Activated CD4-positive, alpha-beta T cell treated with anti-CD3 and anti-CD28 coated beads, Interleukin-2, amount 10 ng/mL, durations not matched to agents 7 days and 5 days (primary cell): ENCODE data around the gene USP6. TPM values are rescaled to one million over a fixed set of nuclear protein-coding genes. Genes with fewer than 3 reads are reported as not detected.
"Not testable (repeated sequence)": the region's sequence is repeated elsewhere in the genome, so short reads cannot be mapped to it uniquely, and the experiment has no call there.

ENCODE experiments used
- CTCF ChIA-PET: fragments of 350-600 bp; sonication (Branson Sonifier 250); formaldehyde crosslinking; loops from one replicate; lab custom pipeline; 2021; ENCODE audit warnings: antibody characterized with exemption; lab: Charles Lee
- POLR2A ChIA-PET: fragments of 350-600 bp; sonication (Branson Sonifier 250); formaldehyde crosslinking; loops from one replicate; lab custom pipeline; 2021; ENCODE audit warnings: antibody characterized with exemption; lab: Charles Lee
- DNase-seq: peaks from one replicate; pipeline ENCODE4 v3.0.0-alpha.2; 2020
- H3K27ac Mint-ChIP-seq: one replicate; pipeline ENCODE4 v1.8.0; 2021; ENCODE audit warnings: mild to moderate bottlenecking, moderate library complexity, mixed read lengths
- H3K27me3 Mint-ChIP-seq: one replicate; pipeline ENCODE4 v1.8.0; 2021; ENCODE audit warnings: mixed read lengths
- H3K36me3 Mint-ChIP-seq: one replicate; pipeline ENCODE4 v1.8.0; 2021; ENCODE audit warnings: low read depth, mixed read lengths
- H3K4me1 Mint-ChIP-seq: one replicate; pipeline ENCODE4 v1.8.0; 2021; ENCODE audit warnings: mixed read lengths
- H3K4me3 Mint-ChIP-seq: one replicate; pipeline ENCODE4 v1.8.0; 2021; ENCODE audit warnings: mild to moderate bottlenecking, moderate library complexity, mixed read lengths
- H3K9me3 Mint-ChIP-seq: one replicate; pipeline ENCODE4 v1.8.0; 2021; ENCODE audit warnings: mixed read lengths
- total RNA-seq, 2 experiments: library from RNA; stranded (reverse); gene quantifications; one replicate each; pipeline ENCODE4 v1.2.3, GENCODE V29; 2021

USP6 gene
- total RNA-seq: under 1 TPM; 0.05 to 0.06 TPM

DNA sequence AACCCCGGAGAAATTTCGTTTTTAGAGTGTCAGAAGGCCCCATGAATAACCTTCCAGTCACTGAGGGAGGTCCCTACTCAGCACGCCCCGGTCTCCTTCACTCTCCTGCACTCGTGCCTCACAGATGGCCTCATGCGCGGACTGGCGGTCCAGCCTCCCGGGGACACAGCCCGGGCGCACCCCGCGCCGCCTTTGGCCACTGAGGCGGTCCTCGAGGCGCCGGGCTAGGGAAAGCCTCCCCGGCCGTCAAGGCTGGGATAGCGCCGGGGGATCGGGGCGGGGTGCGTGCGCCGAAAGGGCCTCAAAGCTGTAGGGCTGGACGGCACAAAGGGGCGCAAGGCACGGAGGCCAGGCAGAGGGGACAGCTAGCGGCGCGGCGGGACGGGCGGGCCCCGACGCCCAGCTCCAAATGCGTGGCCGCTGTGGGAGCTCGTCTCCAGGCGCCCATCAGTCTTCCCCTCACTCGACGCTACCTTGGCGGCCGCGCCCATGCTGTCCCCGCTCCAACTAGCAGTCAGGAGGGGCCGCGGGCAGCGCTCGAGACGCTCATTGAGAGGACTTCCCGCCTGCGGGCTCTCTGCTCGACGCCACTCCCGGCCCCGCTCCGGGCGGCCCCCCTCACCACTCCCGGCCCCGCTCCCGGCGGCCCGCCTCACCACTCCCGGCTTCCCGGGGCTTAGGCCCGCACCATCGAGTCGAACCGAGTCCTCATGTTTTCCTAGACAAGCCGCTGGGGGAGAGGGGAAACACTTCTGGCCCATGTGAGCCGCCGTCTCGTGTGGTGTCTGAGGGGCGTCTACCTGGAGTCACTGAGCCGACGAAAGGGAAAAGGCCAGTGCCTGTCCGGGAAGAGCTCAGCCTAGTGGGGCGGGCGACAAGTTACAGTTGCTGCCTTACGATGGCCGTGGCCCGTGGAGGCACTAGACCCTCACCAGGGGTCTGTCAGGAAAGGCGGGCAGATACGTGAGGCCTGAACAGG is at the start of gene USP6:
TSS of gene USP6 (plus strand) at position 360 of the 979 bp plus-strand sequence. CDS start 14,336 bp downstream, outside the sequence.
- Mint-ChIP-seq H3K36me3 (peaks cover 23% of the 10 kb centered on the region), H3K4me3 (no peak within 1 kb of the TSS), H3K4me1 (peaks cover 16% of the 10 kb centered on the region), H3K27me3 (peaks cover 37% of the 10 kb centered on the region), H3K27ac (no peak within 1 kb of the TSS), H3K9me3 (peaks cover 14% of the 10 kb centered on the region)
- DNase-seq: no peak
- CTCF ChIA-PET: interaction anchor here (1.3 kb wide), 1 partner anchor 12 kb away, joined by 3 read pairs; no protein-coding TSS in a partner anchor
- POLR2A ChIA-PET: interaction anchor here (0.8 kb wide), 1 partner anchor 11 kb away, joined by 3 read pairs; no protein-coding TSS in a partner anchor

DNA sequence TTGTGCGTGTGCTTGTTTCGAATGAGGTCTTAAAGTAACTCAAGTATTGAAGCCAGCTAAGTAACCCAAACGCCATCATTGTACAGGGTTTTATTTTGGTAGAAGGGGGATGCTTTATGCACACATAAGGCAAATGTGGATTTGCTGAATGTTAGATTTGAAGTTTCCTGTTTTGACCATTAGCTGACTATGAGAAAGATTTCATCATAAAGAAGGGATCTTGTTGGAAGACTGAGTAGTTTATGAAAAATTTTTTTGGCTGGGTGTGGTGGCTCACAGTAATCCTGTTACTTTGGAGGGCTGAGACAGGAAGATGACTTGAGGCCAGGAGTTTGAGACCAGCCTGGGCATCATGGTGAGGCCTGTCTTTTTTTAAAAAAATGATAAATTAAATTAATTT is 47.6 kb upstream of the USP6 start:
- POLR2A ChIA-PET: interaction anchor here (0.5 kb wide), 1 partner anchor 16 kb away, joined by 3 read pairs; no protein-coding TSS in a partner anchor
- Mint-ChIP-seq H3K27me3 (no peaks in the 10 kb centered on the region), H3K36me3 (peaks cover 5% of the 10 kb centered on the region), H3K27ac (no peak overlapping the region), H3K9me3 (no peaks in the 10 kb centered on the region), H3K4me1 (peaks cover 3% of the 10 kb centered on the region), H3K4me3 (no peak overlapping the region)
- CTCF ChIA-PET: interaction anchor here (0.6 to 1.3 kb wide), 6 partner anchors 10 to 297 kb away, joined by 3 to 6 read pairs (median 4); partner anchors contain the start of gene ZFP3
- DNase-seq: no peak

DNA sequence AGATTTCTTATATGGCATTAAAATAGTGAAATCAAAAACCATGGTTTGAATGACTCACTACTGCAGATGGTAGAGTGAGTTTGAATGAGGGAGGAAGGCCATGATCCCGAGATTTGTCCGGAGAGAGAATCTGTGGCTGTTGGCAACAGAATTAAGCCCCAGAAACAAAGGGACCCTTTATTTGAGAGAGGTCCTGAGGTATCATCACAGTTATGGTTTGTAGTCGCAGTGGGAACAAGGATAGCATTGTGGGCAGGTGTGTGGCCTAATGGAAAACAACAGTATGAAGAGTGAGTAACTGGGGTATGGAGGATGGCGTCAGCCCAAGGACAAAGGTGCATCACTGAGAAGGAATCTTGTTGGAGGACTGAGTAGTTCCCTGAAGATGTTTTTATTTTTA is 46.1 kb upstream of the USP6 start:
- Mint-ChIP-seq H3K4me1 (peaks cover 3% of the 10 kb centered on the region), H3K27ac (no peak overlapping the region), H3K4me3 (no peak overlapping the region), H3K27me3 (no peaks in the 10 kb centered on the region), H3K36me3 (peaks cover 5% of the 10 kb centered on the region), H3K9me3 (no peaks in the 10 kb centered on the region)
- POLR2A ChIA-PET: no interaction called here
- DNase-seq: no peak
- CTCF ChIA-PET: no interaction called here

DNA sequence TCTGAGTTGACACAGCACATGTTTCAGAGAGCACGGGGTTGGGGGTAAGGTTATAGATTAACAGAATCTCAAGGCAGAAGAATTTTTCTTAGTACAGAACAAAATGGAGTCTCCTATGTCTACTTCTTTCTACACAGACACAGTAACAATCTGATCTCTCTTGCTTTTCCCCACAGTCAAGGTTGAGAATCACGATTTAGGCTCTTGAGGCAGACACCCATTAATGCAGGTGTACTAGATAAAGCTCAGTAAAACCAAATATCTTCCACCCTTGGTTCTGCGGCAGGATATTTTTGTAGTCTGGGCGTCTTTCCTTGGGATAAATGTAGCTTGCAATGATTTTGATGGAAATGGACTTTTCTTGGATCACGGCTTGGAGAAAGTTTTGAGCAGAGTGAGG is 40.4 kb upstream of the USP6 start:
- not testable (repeated sequence) for H3K4me3 Mint-ChIP-seq, H3K27me3 Mint-ChIP-seq, H3K27ac Mint-ChIP-seq, DNase-seq, H3K9me3 Mint-ChIP-seq
- H3K4me1 Mint-ChIP-seq: peaks cover 23% of the 10 kb centered on the region
- ChIA-PET CTCF (interaction anchor here (0.6 kb wide), 3 partner anchors 78 to 810 kb away, joined by 3 read pairs; partner anchors contain the start of gene INCA1), POLR2A (interaction anchor here (0.8 kb wide), 1 partner anchor 296 kb away, joined by 3 read pairs; no protein-coding TSS in a partner anchor)
- peaks cover 16% of the 10 kb centered on the region for H3K36me3 Mint-ChIP-seq

DNA sequence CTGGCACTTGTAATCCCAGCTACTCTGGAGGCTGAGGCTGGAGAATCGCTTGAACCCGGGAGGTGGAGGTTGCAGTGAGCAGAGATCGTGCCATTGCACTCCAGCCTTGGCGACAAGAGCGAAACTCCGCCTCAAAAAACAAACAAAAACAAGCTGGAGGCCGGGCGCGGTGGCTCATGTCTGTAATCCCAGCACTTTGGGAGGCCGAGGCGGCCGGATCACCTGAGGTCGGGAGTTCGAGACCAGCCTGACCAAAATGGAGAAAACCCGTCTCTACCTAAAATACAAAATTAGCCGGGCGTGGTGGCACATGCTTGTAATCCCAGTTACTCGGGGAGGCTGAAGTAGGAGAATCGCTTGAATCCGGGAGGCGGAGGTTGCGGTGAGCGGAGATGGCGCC is 38.6 kb upstream of the USP6 start:
- Mint-ChIP-seq H3K27ac (peak overlapping the region; percentile 86), H3K36me3 (peaks cover 23% of the 10 kb centered on the region), H3K4me3 (peak overlapping the region; percentile 83), H3K4me1 (peaks cover 26% of the 10 kb centered on the region)
- not testable (repeated sequence) for H3K9me3 Mint-ChIP-seq, H3K27me3 Mint-ChIP-seq, DNase-seq
- ChIA-PET POLR2A (interaction anchor here (0.6 kb wide), 1 partner anchor 89 kb away, joined by 3 read pairs; no protein-coding TSS in a partner anchor), CTCF (interaction anchor here (1.5 kb wide), 1 partner anchor 9 kb away, joined by 3 read pairs; no protein-coding TSS in a partner anchor)

DNA sequence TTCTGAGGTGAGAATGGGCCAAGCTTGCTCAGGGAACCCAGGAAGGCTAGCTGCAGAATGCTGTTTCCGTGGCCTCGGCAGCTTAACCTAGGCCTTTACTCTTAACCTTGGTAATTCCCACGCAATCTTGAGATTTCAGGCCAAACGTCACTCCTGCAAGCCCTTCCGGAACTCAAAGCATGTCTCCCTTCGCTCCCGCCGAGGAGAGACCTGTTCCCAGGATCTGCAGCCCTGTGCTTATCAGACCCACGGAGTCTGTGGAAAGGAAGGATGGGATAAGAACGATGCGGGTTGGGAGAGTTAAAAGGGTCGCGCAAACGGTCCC is 38.1 kb upstream of the USP6 start:
- Mint-ChIP-seq H3K36me3 (peaks cover 25% of the 10 kb centered on the region), H3K27me3 (no peaks in the 10 kb centered on the region), H3K9me3 (peaks cover 8% of the 10 kb centered on the region), H3K27ac (peak overlapping the region; percentile 86), H3K4me3 (peak overlapping the region; percentile 83), H3K4me1 (peaks cover 26% of the 10 kb centered on the region)
- ChIA-PET POLR2A (interaction anchor here (0.6 kb wide), 1 partner anchor 90 kb away, joined by 3 read pairs; no protein-coding TSS in a partner anchor), CTCF (interaction anchor here (1.5 kb wide), 1 partner anchor 10 kb away, joined by 3 read pairs; no protein-coding TSS in a partner anchor)
- DNase-seq: no peak

DNA sequence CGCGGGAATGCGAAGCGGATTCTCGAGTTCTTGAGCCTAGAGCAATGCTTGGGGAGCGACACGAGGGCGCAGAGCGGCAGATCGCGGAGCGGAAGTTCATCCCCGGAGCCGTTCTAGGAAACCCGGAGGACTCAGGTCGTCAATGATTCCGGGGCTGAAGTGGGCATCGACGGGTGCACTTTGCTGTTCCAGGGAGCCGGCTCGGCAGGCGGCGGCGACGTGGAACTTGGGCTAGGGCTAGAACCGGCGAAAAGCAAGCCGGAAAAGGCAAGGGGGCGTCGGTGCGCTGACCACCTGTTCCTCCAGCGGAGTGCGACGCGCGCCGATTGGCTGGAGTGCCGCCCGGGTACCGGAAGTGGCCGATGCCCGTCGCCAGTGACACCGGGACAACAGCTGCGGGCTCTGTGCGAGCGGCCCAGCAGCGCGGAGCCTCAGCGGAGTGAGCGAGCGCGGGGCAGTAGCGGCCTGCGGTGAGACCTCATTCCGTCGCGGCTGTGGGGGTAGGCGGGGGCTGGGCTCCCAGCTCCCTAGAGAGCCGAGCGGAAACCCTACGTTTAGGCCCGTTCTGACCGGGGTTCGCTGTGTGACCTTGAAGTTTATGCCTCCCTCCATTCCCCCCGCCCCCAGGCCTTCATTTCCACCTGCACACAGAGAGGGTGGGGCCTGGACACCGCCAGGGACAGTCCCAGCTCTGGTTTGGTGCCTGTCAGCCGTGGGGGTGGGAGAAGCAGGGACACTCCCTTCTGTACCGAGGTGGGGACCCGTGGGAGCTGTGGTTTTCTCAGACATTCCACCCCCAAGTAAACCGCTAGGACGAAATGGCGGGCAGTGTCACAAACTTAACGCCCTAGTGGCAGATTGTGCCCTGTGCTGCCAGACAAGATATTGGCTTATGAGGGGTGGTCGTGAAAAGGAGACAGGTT is 37.5 kb upstream of the USP6 start, which contains the start of gene ZFP3:
TSS of gene ZFP3 (plus strand) at position 362 of the 923 bp plus-strand sequence. CDS start 13,038 bp downstream, outside the sequence.
- POLR2A ChIA-PET: no interaction called here
- peak; percentile 76 for DNase-seq
- H3K27ac Mint-ChIP-seq: peak within 1 kb of the TSS; percentile 86
- H3K36me3 Mint-ChIP-seq: peaks cover 30% of the 10 kb centered on the region
- H3K27me3 Mint-ChIP-seq: no peaks in the 10 kb centered on the region
- CTCF ChIA-PET: interaction anchor here (0.6 to 1.6 kb wide), 8 partner anchors 9 to 891 kb away, joined by 3 to 5 read pairs (median 4); no protein-coding TSS in a partner anchor
- H3K4me1 Mint-ChIP-seq: peaks cover 26% of the 10 kb centered on the region
- peak within 1 kb of the TSS; percentile 83 for H3K4me3 Mint-ChIP-seq
- H3K9me3 Mint-ChIP-seq: peaks cover 12% of the 10 kb centered on the region

DNA sequence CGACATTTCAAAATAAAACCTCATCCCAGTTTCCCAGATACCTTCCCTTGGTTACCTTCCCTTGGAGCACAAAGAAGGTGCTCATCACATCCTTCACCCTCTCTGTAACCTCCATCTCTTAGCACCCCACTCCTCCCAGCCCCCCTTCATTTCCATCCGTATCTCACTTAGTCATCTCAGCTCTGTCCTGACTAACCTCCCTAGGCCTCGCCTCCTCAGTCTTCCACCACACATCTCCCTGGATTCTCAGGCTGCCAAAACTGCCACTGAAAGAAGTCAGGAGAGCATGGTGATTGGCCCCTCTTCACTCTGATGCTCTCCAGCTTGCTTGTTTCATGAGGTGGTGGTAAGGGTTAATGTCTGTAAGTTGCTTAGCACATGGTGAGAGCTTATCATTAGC is 35.2 kb upstream of the USP6 start:
- CTCF ChIA-PET: interaction anchor here (0.6 to 0.7 kb wide), 3 partner anchors 199 to 447 kb away, joined by 3 to 6 read pairs (median 3); no protein-coding TSS in a partner anchor

DNA sequence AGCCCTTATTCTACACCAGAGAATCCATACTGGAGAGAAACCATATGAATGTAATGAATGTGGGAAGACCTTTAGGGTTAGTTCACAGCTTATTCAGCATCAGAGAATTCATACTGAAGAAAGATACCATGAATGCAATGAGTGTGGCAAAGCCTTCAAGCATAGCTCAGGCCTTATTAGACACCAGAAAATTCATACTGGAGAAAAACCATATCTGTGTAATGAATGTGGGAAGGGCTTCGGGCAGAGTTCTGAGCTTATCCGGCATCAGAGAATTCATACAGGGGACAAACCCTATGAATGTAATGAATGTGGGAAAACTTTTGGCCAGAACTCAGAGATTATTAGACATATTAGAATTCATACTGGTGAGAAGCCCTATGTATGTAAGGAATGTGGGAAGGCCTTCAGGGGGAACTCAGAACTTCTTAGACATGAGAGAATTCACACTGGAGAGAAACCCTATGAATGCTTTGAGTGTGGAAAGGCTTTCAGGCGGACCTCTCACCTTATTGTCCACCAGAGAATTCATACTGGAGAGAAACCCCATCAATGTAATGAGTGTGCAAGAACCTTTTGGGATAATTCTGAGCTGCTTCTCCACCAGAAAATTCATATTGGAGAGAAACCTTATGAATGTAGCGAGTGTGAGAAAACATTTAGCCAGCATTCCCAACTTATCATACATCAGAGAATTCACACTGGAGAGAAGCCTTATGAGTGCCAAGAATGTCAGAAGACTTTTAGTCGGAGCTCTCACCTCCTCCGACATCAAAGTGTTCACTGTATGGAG is 23.4 kb upstream of the USP6 start:
- Mint-ChIP-seq H3K4me3 (no peak overlapping the region), H3K36me3 (peaks cover 74% of the 10 kb centered on the region), H3K4me1 (peaks cover 5% of the 10 kb centered on the region), H3K27ac (no peak overlapping the region), H3K27me3 (peaks cover 19% of the 10 kb centered on the region), H3K9me3 (peaks cover 66% of the 10 kb centered on the region)
- CTCF ChIA-PET: interaction anchor here (0.6 to 1.7 kb wide), 4 partner anchors 9 to 43 kb away, joined by 3 to 8 read pairs (median 5); no protein-coding TSS in a partner anchor
- POLR2A ChIA-PET: no interaction called here
- DNase-seq: no peak

More for the DNA sequence above, 35.2 kb upstream of the USP6 start:
- Mint-ChIP-seq H3K4me3 (no peak overlapping the region), H3K27me3 (no peaks in the 10 kb centered on the region), H3K4me1 (peaks cover 26% of the 10 kb centered on the region), H3K9me3 (peaks cover 22% of the 10 kb centered on the region), H3K27ac (peak overlapping the region; percentile 21), H3K36me3 (peaks cover 44% of the 10 kb centered on the region)
- POLR2A ChIA-PET: no interaction called here
- no peak for DNase-seq

DNA sequence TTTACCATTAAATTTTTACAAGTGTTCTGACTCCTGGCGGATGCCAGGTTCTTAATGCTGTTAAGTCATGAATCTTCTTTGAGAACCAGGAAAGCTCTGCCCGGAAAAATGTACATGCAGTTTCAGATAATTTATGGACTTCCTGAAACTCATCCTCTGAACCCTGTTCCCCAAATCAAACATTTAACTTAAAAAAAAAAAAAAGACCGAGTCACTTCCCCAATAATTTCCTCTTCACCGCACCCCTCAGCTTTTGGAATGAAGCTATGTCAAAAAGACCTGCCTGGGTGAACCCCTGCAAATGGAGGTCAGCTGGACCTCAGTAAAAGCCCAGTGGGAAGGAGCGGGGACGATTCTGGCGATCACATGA is 19.1 kb upstream of the USP6 start:
- ChIA-PET POLR2A (interaction anchor here (0.6 kb wide), 1 partner anchor 87 kb away, joined by 5 read pairs; no protein-coding TSS in a partner anchor), CTCF (no interaction called here)
- H3K27me3 Mint-ChIP-seq: peaks cover 23% of the 10 kb centered on the region
- no peak overlapping the region for H3K27ac Mint-ChIP-seq
- H3K9me3 Mint-ChIP-seq: peaks cover 52% of the 10 kb centered on the region
- peaks cover 5% of the 10 kb centered on the region for H3K4me1 Mint-ChIP-seq
- H3K36me3 Mint-ChIP-seq: peaks cover 39% of the 10 kb centered on the region
- DNase-seq: no peak
- no peak overlapping the region for H3K4me3 Mint-ChIP-seq

DNA sequence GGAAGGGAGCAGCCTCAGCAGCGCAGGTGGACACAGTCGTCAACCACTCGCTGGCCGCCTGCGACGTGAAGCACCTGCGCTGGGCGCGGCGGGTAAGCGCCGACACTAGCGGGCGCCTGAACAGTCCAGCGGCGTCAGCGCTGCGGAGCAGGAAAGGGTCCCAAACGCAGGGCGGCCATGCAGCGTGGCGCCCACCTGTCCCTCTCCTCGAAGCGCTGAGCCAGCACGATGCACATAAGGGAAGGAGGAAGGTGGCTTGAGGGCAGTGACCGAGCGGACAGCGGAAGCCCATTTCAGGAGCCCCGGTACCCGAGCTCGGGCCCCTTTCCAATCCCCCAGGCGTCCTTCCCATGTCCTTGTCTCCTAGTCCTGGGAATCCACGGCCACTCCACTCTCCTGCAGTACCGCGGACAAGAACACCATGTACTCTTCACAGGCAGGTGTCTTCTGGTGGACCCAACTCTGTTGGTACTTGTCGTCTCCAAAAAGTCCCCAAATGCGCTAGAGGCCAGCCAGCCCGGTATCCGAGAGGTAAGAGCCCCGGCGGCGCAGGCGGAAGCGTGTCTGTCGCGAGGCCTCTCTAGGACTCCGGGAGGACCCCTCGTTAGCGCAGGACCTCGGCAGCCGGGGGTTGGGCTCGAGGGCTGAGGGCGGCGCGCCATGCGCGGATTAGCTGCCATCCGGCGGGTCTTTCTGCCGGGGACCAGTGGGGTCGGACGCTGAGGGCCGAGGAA is 18.6 kb upstream of the USP6 start:
- Mint-ChIP-seq H3K27me3 (peaks cover 23% of the 10 kb centered on the region), H3K27ac (no peak overlapping the region), H3K36me3 (peaks cover 33% of the 10 kb centered on the region), H3K4me1 (peaks cover 5% of the 10 kb centered on the region), H3K9me3 (peaks cover 46% of the 10 kb centered on the region), H3K4me3 (no peak overlapping the region)
- DNase-seq: no peak
- POLR2A ChIA-PET: interaction anchor here (0.6 kb wide), 1 partner anchor 86 kb away, joined by 5 read pairs; no protein-coding TSS in a partner anchor
- CTCF ChIA-PET: no interaction called here
